GM12874 (cell line): Measurements from ENCODE around the gene NSUN5.

ENCODE experiments used
- CTCF ChIP-seq: IDR thresholded peaks from 2 replicates; pipeline ENCODE4 v1.5.1; 2011; ENCODE audit warnings: low read depth, mild to moderate bottlenecking, control low read depth, low read length, moderate library complexity; ENCODE audit not compliant: insufficient read depth

NSUN5 gene

GRCh38 chr7:73350306-73351068, 41.9 kb upstream of the NSUN5 start:
- TF ChIP-seq CTCF: no peak

DNA sequence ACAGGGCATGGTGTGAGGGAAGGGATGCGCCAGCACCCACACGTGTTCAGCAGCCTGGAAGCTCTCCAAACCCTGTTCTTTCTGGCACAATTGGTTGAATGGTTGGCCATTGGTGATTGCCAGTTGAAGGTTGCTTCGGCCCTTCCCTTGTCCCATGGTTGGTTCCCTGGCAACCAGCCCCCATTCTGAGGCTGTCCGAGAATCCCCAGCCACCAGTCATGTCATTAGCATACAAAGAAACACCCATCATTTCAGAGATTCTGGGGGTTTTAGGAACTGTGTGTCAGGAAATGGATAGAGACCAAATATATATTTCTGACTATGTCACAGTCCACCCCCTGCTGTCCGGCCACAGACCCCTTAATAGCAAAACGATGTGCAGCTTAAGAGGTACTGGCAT, 41.1 kb upstream of the NSUN5 start:
- TF ChIP-seq CTCF: no peak

DNA sequence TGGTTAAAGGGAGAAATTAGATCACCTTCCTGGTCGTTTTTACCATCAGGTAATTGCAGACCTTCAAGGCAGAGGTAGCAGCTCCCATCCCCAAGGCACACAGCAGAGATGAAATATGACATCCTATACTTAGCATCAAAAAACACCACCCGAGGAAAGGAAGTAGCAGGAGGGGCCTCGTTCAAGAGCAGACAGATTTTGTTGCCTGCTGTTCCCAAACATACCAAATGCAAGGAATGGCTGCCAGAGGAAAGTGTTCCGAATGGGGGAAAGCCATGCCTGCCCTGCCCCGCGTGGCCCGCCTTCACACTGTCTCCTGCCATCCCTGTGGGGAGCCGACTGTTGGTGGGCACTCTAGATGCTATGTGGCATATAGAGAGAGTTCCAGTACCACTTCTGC, 37.3 kb upstream of the NSUN5 start:
- no peak for TF ChIP-seq CTCF

GRCh38 chr7:73345538-73345937, 36.9 kb upstream of the NSUN5 start:
- TF ChIP-seq CTCF: no peak

GRCh38 chr7:73343671-73344380, 35.2 kb upstream of the NSUN5 start:
- no peak for TF ChIP-seq CTCF

GRCh38 chr7:73342645-73343044, 34.0 kb upstream of the NSUN5 start:
- TF ChIP-seq CTCF: no peak

DNA sequence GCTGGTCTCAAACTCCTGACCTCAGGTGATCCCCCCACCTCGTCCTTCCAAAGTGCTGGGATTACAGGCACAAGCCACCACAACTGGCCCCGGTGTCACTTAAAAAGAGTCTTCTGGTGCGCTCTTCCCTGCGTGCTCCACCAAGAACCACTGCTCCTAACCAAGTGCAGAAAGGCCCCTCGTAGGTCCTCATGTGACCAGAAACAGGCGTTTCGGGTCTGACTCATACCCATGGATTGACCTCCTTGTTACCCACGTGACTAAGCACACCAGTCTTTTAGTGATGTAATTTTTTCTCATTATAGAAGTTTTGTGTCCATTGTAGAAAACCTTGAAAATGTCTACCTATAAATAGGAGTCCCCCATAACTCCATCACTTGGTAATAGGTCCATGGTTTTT, 33.3 kb upstream of the NSUN5 start:
- TF ChIP-seq CTCF: no peak
